Measurements from ENCODE around the gene ADAMTS1. TPM values are rescaled to one million over a fixed set of nuclear protein-coding genes. Genes with fewer than 3 reads are reported as not detected.

ADAMTS1 gene
- total and polyA plus RNA-seq, 2 donors (not counting 3 experiments of a cell fraction or from before 2014, with no cell fraction given) = 15.4 to 16.3 TPM

- intact Hi-C loops (cut with micrococcal nuclease) (no loop called here), dilution Hi-C loops (cut with MboI; ENCODE audit: extremely low pct_ligation_motif_present, low sequenced_read_pairs) (no loop called here)
- CTCF ChIA-PET = interaction anchor here (1.0 to 2.0 kb wide), 5 partner anchors 8 to 1910 kb away, joined by 3 to 17 read pairs (median 6); no protein-coding TSS in a partner anchor
- Histone ChIP-seq H3K9me1 (replicated peaks; ENCODE audit: control insufficient read depth, extremely low read depth, insufficient read depth, low read length) (no peaks in the 10 kb centered on the region), H2AFZ (ENCODE audit: low read depth, low read length) (no peak overlapping the region), H3K27ac (ENCODE audit: insufficient read depth, low read depth, low read length) (no peak overlapping the region), H3K4me1 (ENCODE audit: control insufficient read depth, extremely low read depth, insufficient read depth, low read length) (no peaks in the 10 kb centered on the region), H4K20me1 (replicated peaks; ENCODE audit: control insufficient read depth, extremely low read depth, insufficient read depth, low read length) (no peaks in the 10 kb centered on the region), H3K4me2 (ENCODE audit: insufficient read depth, low read length) (no peak overlapping the region), H3K9ac (replicated peaks; ENCODE audit: extremely low read depth, insufficient read depth, low read length) (no peak overlapping the region), H3K36me3 (ENCODE audit: control insufficient read depth in 2 of 2, extremely low read depth in 1 of 2, insufficient read depth in 2 of 2, low read length in 2 of 2) (peaks cover 2 to 8% of the 10 kb centered on the region in 2 experiments), H3K4me3 (replicated peaks in 1 of 3; ENCODE audit: insufficient read depth in 1 of 3, low read depth in 1 of 3, low read length in 3 of 3) (no peak overlapping the region), H3K9me3 (replicated peaks; ENCODE audit: control insufficient read depth, insufficient read depth, low read length) (no peaks in the 10 kb centered on the region), H3K27me3 (ENCODE audit: control insufficient read depth in 2 of 2, insufficient read depth in 2 of 2, low read length in 2 of 2) (peaks cover 3% of the 10 kb centered on the region in 2 experiments), H3K79me2 (ENCODE audit: control insufficient read depth, insufficient read depth, low read length) (no peaks in the 10 kb centered on the region)
- no peak for TF ChIP-seq FOS (IDR thresholded peaks at IDR 0.05; ENCODE audit: borderline replicate concordance, insufficient read depth, low read length)
- no peak for TF ChIP-seq MAX (IDR thresholded peaks at IDR 0.05; ENCODE audit: insufficient read depth, insufficient read length)
- TF ChIP-seq POLR2A (IDR thresholded peaks at IDR 0.05; ENCODE audit: low read depth, low read length) = no peak
- TF ChIP-seq MYC (IDR thresholded peaks at IDR 0.05; ENCODE audit: low read depth, low read length) = no peak
- TF ChIP-seq JUN (IDR thresholded peaks at IDR 0.05; ENCODE audit: borderline replicate concordance, insufficient read depth, insufficient read length, low read depth) = no peak
- no peak for TF ChIP-seq CTCF (IDR thresholded peaks at IDR 0.05; ENCODE audit: extremely low read depth in 1 of 2, insufficient read depth in 1 of 2, low read depth in 1 of 2, low read length in 2 of 2)
- no TSS peak for BruUV-seq (replicated peaks)
- POLR2A ChIA-PET = no interaction called here
- no peak for FAIRE-seq
- no peak for DNase-seq (ENCODE audit: low read depth, low spot score)
Observed at GRCh38 chr21:26835027-26835713, 10.0 kb downstream of the ADAMTS1 start.

All from endothelial cell of umbilical vein (primary cell).